GM12801 (cell line): Measurements from ENCODE around the gene NCOA3.

Experiments
- CTCF ChIP-seq: IDR thresholded peaks from one replicate; pipeline ENCODE4 v1.5.1; 2011; ENCODE audit warnings: control low read depth; ENCODE audit not compliant: insufficient read length; ENCODE audit errors: extremely low read depth

The NCOA3 gene

GRCh38 chr20:47698142-47698541, 196.5 kb downstream of the NCOA3 start:
- no peak for TF ChIP-seq CTCF

- no peak for TF ChIP-seq CTCF
Measured at GRCh38 chr20:47699818-47700217, 198.1 kb downstream of the NCOA3 start.

GRCh38 chr20:47700327-47700726, 198.6 kb downstream of the NCOA3 start:
- no peak for TF ChIP-seq CTCF

- TF ChIP-seq CTCF, result no peak
Measured at GRCh38 chr20:47701612-47702011, 199.9 kb downstream of the NCOA3 start.

GRCh38 chr20:47703748-47704147, 202.1 kb downstream of the NCOA3 start:
- TF ChIP-seq CTCF, result no peak

GRCh38 chr20:47704746-47705496, 203.2 kb downstream of the NCOA3 start:
- no peak for TF ChIP-seq CTCF

GRCh38 chr20:47705497-47705856, 203.8 kb downstream of the NCOA3 start:
- TF ChIP-seq CTCF, result no peak

GRCh38 chr20:47706345-47706744, 204.7 kb downstream of the NCOA3 start:
- TF ChIP-seq CTCF, result no peak
